Measurements from ENCODE around the gene TET1. TPM values are rescaled to one million over a fixed set of nuclear protein-coding genes. Genes with fewer than 3 reads are reported as not detected.

TET1 gene
- total and polyA plus RNA-seq, 9 of the 15 experiments (the other 6 are each of a cell fraction or from before 2014, with no cell fraction given): 2.6 to 21.3 (median 11.6) TPM

DNA sequence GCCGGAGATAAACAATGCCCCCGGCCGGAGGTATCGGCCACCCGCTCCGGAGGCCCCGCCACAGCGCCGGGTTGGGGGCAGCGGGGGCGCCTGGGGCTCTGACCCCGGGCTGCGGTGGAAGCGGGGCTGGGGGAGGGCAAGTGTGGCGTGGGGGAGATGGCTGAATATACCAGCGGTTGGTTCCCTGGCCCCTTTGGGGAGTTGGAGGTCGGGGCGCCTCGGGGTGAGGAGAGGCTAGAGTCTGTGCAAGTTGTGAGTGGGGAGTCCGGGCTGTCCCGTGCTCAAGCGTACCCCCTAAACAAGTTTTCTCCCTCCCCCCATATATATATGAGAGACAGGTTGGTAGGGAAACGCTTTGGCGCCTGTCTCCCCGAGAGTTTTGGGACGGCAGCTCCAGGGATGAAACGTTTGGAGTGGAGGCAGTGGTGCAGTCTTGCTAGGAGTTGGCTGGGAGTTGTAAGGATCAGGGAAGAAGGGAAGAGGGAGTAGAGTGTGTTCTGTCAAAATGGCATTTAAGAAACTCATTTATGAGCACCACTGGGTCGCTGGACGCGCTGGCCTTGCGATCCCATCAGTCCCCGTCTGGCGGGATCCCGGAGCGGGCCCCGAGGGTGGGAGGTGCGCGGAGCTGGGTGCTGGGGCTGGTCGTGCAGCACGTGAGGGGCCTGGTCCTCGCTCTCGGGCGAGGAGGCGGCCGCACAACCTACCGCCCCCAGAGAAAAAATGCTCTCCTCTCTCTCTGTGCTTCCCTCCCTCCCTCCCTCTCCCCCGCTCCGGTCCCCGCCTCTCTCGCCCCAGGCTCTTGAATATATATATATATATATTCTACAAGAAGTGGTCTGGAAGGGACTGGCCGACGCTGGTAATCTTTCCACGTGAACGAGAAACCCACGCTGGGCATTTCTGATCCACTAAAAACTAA lies 1.1 kb downstream of the TET1 start (continued):
- TF ChIP-seq TRIM25 (IDR thresholded peaks at IDR 0.05; ENCODE audit: borderline replicate concordance) (no peak), NEUROD1 (IDR thresholded peaks at IDR 0.05; ENCODE audit: borderline replicate concordance, low read depth, low read length, partially characterized antibody) (no peak), ZBTB7A (IDR thresholded peaks at IDR 0.05; ENCODE audit: borderline replicate concordance, control insufficient read depth, low read depth, low read length) (peak; percentile 88), ZNF12 (CRISPR knock-in tag; IDR thresholded peaks at IDR 0.05) (no peak), SRSF1 (IDR thresholded peaks at IDR 0.05; ENCODE audit: low read depth, low read length) (no peak), RAD51 (IDR thresholded peaks at IDR 0.05; ENCODE audit: borderline replicate concordance, low read depth) (no peak; the same call in 1 of the 2 replicates), ZFP1 (CRISPR knock-in tag; IDR thresholded peaks at IDR 0.05) (no peak), PRMT5 (CRISPR knock-in tag; IDR thresholded peaks at IDR 0.05) (no peak), ZBTB11 (CRISPR knock-in tag; IDR thresholded peaks at IDR 0.05) (no peak), ZNF511 (CRISPR knock-in tag; IDR thresholded peaks at IDR 0.05) (no peak), RBFOX2 (IDR thresholded peaks at IDR 0.05; ENCODE audit: low read depth, low read length) (peak; percentile 74), KDM1A (IDR thresholded peaks at IDR 0.05) (no peak), ELF4 (CRISPR knock-in tag; IDR thresholded peaks at IDR 0.05) (no peak), CHD1 (IDR thresholded peaks at IDR 0.05; ENCODE audit: low read length) (peak; percentile 67)
- TF ChIP-seq, protein P1, sequence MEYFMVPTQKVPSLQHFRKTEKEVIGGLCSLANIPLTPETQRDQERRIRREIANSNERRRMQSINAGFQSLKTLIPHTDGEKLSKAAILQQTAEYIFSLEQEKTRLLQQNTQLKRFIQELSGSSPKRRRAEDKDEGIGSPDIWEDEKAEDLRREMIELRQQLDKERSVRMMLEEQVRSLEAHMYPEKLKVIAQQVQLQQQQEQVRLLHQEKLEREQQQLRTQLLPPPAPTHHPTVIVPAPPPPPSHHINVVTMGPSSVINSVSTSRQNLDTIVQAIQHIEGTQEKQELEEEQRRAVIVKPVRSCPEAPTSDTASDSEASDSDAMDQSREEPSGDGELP (CRISPR knock-in tag; IDR thresholded peaks at IDR 0.05; ENCODE audit: borderline replicate concordance): no peak
- TF ChIP-seq, protein P2, sequence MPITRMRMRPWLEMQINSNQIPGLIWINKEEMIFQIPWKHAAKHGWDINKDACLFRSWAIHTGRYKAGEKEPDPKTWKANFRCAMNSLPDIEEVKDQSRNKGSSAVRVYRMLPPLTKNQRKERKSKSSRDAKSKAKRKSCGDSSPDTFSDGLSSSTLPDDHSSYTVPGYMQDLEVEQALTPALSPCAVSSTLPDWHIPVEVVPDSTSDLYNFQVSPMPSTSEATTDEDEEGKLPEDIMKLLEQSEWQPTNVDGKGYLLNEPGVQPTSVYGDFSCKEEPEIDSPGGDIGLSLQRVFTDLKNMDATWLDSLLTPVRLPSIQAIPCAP (CRISPR knock-in tag; IDR thresholded peaks at IDR 0.05; ENCODE audit: borderline replicate concordance): no peak
- TF ChIP-seq, protein P3, sequence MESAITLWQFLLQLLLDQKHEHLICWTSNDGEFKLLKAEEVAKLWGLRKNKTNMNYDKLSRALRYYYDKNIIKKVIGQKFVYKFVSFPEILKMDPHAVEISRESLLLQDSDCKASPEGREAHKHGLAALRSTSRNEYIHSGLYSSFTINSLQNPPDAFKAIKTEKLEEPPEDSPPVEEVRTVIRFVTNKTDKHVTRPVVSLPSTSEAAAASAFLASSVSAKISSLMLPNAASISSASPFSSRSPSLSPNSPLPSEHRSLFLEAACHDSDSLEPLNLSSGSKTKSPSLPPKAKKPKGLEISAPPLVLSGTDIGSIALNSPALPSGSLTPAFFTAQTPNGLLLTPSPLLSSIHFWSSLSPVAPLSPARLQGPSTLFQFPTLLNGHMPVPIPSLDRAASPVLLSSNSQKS (CRISPR knock-in tag; IDR thresholded peaks at IDR 0.05): no peak

Measured in K562 (cell line).